HepG2 (cell line): ENCODE data around the gene PARD3. TPM values are rescaled to one million over a fixed set of nuclear protein-coding genes. Genes with fewer than 3 reads are reported as not detected.

Experiments used
- ASH2L ChIP-seq: fragments of 300-600, 200-600 bp; sonication (generic); IDR thresholded peaks from 2 replicates; pipeline ENCODE4 v1.7.0; 2017; ENCODE audit warnings: low read depth, mild to moderate bottlenecking, moderate library complexity, mixed read lengths, low read length; ENCODE audit not compliant: insufficient read length
- ERF ChIP-seq: IDR thresholded peaks from 2 replicates; pipeline ENCODE4 v1.6.1; 2018; ENCODE audit warnings: missing biosample characterization, missing genetic modification reagents
- GLI4 ChIP-seq: sonication (generic); formaldehyde crosslinking; IDR thresholded peaks from 2 replicates; pipeline ENCODE4 v1.5.1; 2020; ENCODE audit warnings: missing genetic modification reagents, mild to moderate bottlenecking, moderate library complexity, borderline replicate concordance
- GPBP1L1 ChIP-seq: sonication (generic); formaldehyde crosslinking; IDR thresholded peaks from 2 replicates; pipeline ENCODE4 v1.5.0; 2020; ENCODE audit warnings: mild to moderate bottlenecking, missing genetic modification reagents
- HNF1A ChIP-seq, 2 experiments: sonication (generic) in 1 of 2; formaldehyde crosslinking in 1 of 2; IDR thresholded peaks; 2 replicates each; pipeline versions ENCODE4 v1.4.0 to v1.6.1; 2016 to 2020; ENCODE audit warnings: borderline replicate concordance in 1 of 2, low read depth in 1 of 2, mild to moderate bottlenecking in 1 of 2, missing genetic modification reagents in 1 of 2
- IRF2 ChIP-seq: IDR thresholded peaks from 2 replicates; pipeline ENCODE4 v1.6.1; 2018; ENCODE audit warnings: missing genetic modification reagents, missing compliant biosample characterization
- RAD51 ChIP-seq: fragments of 450-650 bp; IDR thresholded peaks from 2 replicates; pipeline ENCODE4 v1.6.1; 2016; ENCODE audit warnings: borderline replicate concordance
- RCOR2 ChIP-seq: IDR thresholded peaks from 2 replicates; pipeline ENCODE4 v1.6.1; 2016; ENCODE audit warnings: missing biosample characterization, missing genetic modification reagents
- SOX6 ChIP-seq, 2 experiments: fragments of 450-650 bp in 1 of 2; sonication (generic) in 1 of 2; formaldehyde crosslinking in 1 of 2; IDR thresholded peaks; 2 replicates each; pipeline versions ENCODE4 v1.4.0 to v1.6.1; 2017 to 2020; ENCODE audit warnings: antibody characterized with exemption in 1 of 2, mild to moderate bottlenecking in 1 of 2, missing genetic modification reagents in 1 of 2
- TGIF2 ChIP-seq: IDR thresholded peaks from 2 replicates; pipeline ENCODE4 v1.6.1; 2016; ENCODE audit warnings: control low read depth, missing compliant biosample characterization
- ZFX ChIP-seq: sonication (generic); formaldehyde crosslinking; IDR thresholded peaks from 2 replicates; pipeline ENCODE4 v1.4.0; 2020; ENCODE audit warnings: mild to moderate bottlenecking, low read depth, missing genetic modification reagents, moderate library complexity
- ZMYM2 ChIP-seq: sonication (generic); formaldehyde crosslinking; IDR thresholded peaks from 2 replicates; pipeline ENCODE4 v1.8.0; 2022; ENCODE audit warnings: mild to moderate bottlenecking, missing genetic modification reagents
- ZNF83 ChIP-seq: sonication (generic); formaldehyde crosslinking; IDR thresholded peaks from 2 replicates; pipeline ENCODE4 v1.4.0; 2020; ENCODE audit warnings: missing genetic modification reagents, mild to moderate bottlenecking, borderline replicate concordance
- polyA plus RNA-seq, 8 experiments: library from polyadenylated mRNA; depleted of rRNA in 3 of 8; stranded (reverse) in 7 of 8; unstranded in 1 of 8; fragments of >200 nt; fragmentation: Illumina TruSeq in 4 of 8; extraction: Trizol in 4 of 8; gene quantifications; 2 replicates each; pipeline versions ENCODE4 v1.2.1 to v1.2.3, GENCODE V29; 2011 to 2016; ENCODE audit warnings: low read depth in 4 of 8, missing spikeins in 1 of 8, mixed read lengths in 1 of 8; ENCODE audit not compliant: insufficient read depth in 1 of 8
- total RNA-seq, 5 experiments: library from RNA; depleted of rRNA; stranded (reverse); fragments of >200 nt; fragmentation: Illumina TruSeq; extraction: Trizol; gene quantifications; 2 replicates each; pipeline ENCODE4 v1.2.3, GENCODE V29; 2016; ENCODE audit warnings: low read depth in 1 of 5

PARD3 gene
- total and polyA plus RNA-seq, 2 of the 13 experiments (the other 11 are each of a cell fraction or from before 2014, with no cell fraction given): 40.9 to 60.0 TPM

GRCh38 chr10:34184939-34185386 is 630.1 kb downstream of the PARD3 start (continued):
- peak; percentile 41 for TF ChIP-seq RCOR2 (CRISPR knock-in tag)
- TF ChIP-seq SOX6 (IDR thresholded peaks at IDR 0.05): no peak
- TF ChIP-seq SOX6 (CRISPR knock-in tag; IDR thresholded peaks at IDR 0.05): peak; percentile 95
- TF ChIP-seq HNF1A (IDR thresholded peaks at IDR 0.05; ENCODE audit: low read depth): 0 out of 2 replicates have a peak, but pooled peaks have one; percentile 34
- peak; percentile 71; the same call in 1 of the 2 replicates for TF ChIP-seq HNF1A (CRISPR knock-in tag; IDR thresholded peaks at IDR 0.05; ENCODE audit: borderline replicate concordance)
- TF ChIP-seq RAD51: no peak
- no peak for TF ChIP-seq GPBP1L1
- peak; percentile 41; the same call in 1 of the 2 replicates for TF ChIP-seq ZFX (CRISPR knock-in tag)
- no peak for TF ChIP-seq GLI4 (CRISPR knock-in tag)
- peak; percentile 33; the same call in 1 of the 2 replicates for TF ChIP-seq ERF (CRISPR knock-in tag)
- no peak for TF ChIP-seq IRF2 (CRISPR knock-in tag)
- no peak for TF ChIP-seq ZNF83
- no peak for TF ChIP-seq ASH2L
- no peak for TF ChIP-seq ZMYM2 (CRISPR knock-in tag)
- TF ChIP-seq TGIF2: 0 out of 2 replicates have a peak, but pooled peaks have one; percentile 29
